HG03097 (cell line): ENCODE data around the gene NDUFV2.
"Not testable (repeated sequence)": the region's sequence is repeated elsewhere in the genome, so short reads cannot be mapped to it uniquely, and the experiment has no call there.

Experiments
- ATAC-seq: cut with Tn5 transposase; IDR thresholded peaks from one replicate; pipeline ENCODE4 v1.9.1; 2021; ENCODE audit not compliant: unreplicated experiment, low FRiP score

Gene NDUFV2

DNA sequence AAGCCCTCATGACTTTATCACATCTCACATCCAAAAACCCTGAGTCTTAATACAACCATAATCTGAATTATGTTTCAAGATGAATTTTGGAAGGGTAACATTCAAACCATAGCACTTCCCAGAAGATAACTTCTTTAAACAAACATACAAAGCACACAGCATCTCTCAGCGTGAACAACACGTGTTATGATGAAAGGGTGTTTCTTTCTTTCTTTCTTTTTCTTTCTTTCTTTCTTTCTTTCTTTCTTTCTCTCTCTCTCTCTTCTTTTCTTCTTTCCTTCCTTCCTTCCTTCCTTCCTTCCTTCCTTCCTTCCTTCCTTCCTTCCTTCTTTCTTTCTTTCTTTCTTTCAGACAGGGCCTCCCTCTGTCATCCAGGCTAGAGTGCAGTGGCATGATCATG, 13.8 kb upstream of the NDUFV2 start:
- not testable (repeated sequence) for ATAC-seq

DNA sequence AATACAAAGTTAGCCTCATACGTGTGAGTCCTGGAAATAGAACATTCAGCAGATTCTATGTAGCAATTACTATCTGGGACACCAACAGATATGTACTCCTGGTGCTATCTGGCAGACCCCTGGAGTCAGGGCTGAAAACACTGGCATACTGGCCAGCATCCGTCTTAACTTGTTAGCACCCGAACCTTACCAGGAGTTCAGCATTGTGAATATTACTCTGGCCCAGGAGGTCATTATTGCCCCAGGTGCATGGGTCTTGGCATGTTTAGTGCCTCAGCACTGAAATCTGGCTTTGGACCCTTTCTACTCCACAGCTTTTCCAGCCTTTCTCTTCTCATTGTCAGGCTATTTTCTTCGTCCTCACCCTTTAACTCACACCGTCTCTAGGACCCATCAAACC, 11.9 kb upstream of the NDUFV2 start:
- no peak for ATAC-seq

DNA sequence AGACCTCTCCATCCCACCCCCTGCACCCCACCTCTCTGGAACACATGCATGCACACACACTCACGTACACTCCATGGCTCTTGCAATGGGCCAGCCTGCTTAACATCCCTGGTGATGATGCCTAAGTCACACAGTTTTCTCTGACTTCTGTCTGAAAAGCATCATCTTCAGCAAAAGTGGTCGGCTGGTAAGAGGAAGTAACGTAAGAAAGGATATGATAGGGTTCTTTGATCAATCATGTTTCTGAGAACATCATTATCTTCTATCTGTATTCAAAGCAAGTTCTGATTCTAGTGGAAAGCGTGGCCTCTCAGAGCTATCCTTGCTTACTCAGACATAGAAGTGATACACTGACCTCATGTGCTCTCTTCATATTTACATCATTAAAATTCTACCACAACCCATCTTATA, 11.4 kb upstream of the NDUFV2 start:
- ATAC-seq: no peak

DNA sequence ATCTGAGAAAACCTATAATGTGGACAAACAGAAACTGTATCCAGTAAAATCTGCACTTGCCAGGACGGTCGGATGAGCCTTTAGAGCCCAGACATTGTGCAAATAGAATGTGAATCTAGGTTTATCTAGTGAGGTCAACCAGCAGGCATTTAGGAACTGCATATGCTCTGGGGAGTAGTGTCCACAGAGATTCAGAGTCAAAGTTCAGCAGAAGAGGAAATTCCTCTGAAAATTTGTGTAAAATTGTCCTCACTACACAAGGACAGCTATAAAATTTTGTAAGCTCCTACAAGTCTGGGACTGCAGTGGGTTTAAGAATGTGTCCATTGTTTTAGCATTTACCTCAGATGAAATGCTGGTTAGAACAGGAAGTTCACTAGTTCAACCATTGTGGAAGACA, 9.8 kb upstream of the NDUFV2 start:
- ATAC-seq: no peak

DNA sequence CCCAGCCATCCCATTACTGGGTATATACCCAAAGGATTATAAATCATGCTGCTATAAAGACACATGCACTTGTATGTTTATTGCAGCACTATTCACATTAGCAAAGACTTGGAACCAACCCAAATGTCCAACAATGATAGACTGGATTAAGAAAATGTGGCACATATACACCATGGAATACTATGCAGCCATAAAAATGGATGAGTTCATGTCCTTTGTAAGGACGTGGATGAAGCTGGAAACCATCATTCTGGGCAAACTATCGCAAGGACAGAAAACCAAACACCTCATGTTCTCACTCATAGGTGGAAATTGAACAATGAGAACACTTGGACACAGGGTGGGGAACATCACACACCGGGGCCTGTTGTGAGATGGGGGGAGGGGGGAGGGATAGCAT, 9.4 kb upstream of the NDUFV2 start:
- not testable (repeated sequence) for ATAC-seq

DNA sequence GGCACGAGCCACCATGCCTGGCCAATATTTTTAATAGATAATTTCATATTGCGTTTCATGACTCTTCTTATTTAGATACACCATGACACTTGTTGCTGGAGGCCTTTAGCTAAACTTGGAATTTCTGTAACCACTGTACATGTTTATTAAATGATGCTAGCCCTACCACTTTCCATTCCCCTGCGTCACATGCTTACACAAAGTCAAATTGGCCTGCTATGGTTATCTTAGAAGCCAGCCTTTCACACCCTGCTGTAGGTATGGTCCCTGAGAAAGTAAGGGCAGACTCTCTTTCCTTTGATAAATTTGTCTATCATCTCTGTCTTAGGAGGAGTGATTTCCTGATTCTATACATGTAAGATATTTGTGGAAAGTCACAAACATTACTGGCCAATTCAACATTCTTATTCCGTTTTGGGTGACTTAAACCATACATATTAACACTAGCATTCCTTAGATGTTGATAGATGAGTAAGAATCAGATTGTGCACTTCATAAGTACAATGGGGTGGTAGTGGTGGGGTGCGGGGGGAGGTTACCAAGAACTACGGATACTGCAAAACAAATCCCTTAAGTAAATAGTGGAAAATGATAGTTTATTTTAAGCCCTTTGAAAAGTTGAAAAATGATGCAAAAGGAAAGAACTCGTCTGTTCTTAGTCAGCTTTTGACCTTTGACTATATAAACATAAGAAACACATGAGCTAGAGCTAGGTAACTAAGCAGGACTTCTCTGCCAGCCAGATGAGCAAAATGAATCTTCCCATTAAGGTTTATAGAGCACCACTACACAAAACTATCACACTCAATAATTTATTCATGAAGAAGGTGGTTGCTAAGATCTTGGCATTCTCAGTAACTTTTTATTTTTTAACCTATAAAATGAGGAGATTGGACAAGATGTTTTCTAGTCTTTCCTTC, 7.9 kb upstream of the NDUFV2 start:
- ATAC-seq: no peak

DNA sequence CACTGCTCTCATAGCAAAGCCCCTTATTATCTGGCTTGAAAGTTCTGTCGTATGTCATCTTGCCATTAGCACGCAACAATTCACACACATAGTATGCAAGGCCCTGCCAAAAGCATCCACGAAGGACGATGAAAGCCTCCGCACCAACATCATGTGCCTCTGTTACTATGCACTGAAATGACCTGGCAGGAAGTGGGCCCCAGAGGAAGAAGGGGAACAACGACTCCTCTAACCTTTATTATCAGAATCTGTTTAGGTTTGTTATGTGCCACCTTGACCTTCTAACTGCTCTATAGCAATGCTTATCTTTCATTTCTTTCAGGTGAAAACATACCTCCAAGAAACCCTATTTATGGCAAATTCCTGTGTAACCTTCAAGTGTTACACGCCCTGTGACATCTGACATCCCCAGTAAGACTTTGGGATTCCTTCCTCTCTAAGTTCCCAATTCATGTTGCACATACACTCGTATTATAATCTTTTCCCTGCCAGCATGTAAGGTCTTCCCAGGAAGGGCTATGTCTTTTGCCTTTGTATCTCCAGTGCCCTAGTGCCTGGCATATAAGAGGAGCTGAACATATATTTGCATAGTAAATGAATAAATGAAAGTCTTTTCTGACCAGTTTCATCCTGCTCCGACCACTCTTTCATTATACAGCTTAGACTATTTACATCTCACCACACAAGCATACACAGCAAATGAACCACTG, 7.0 kb upstream of the NDUFV2 start:
- ATAC-seq: peak; percentile 59

DNA sequence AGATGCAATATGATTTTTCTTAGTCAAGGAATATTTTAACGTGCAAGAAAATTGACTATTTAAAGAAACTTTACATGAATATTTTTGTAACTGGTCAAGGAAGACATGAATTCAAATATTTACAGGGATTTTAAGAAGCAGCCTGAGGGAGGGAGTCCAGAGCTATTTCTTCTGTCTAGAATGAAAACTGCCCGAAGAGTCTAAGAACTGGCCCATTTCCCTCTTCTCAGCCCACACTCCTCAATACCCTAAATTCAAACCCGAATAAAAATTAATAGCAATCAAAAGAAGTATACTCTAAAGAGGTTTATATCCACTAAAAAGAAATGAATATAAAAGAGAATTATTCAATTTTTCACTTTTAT, 6.5 kb upstream of the NDUFV2 start:
- ATAC-seq: no peak

DNA sequence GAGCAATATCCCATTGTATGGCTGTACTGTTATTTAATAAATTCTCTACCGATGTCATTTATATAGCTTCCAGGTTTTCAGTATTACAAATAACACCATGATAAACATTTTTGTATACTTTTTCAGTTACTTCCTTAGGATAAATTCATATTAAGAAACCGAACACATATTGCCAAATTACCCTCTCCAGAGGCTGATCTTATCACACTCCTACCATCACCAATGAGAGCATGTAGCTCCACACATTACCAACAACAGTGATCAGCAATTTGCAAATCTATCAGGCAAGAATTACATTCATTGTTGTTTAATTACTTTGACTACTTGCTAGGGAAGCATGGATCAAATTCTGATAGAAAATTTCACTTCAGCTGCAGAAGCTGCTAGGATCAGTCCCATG, 5.8 kb upstream of the NDUFV2 start:
- ATAC-seq: no peak

DNA sequence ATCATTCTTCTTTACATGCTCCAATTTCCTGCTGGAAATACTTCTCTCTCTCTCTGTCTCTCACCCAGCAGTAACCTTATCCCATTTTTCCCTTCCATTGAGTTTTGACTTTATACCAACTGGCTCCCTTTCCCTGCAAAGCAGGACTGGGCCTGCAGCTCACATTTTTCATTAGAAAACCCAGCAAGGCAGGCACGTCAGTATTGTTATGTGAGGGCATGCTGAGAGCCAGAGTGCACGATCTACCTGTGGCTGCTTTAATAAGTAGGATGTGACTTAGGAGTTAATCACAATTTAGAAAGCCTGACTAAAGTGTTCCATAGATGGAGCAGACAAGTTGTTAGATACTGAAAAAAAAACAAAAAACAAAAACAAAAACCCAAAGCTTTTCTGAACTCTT, 5.2 kb upstream of the NDUFV2 start:
- ATAC-seq: no peak

DNA sequence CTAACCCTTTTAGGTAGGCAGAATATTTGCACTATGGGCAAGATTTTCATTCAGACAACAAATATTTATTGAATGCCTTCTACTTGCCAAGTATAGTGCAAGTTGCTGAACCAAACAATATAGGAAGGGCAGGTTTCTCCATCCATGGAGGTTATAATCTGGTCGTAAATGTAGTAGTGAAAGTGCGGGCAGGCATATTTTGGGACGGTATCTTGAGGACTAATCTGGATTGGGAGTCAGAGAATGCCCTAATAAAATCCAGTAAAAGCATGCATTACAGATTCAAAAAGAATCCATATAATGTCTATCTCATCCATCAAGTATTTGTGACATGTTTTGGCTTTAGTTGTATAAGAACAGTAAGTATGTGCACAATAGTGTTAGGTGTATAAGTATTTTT, 1.7 kb upstream of the NDUFV2 start:
- no peak for ATAC-seq

DNA sequence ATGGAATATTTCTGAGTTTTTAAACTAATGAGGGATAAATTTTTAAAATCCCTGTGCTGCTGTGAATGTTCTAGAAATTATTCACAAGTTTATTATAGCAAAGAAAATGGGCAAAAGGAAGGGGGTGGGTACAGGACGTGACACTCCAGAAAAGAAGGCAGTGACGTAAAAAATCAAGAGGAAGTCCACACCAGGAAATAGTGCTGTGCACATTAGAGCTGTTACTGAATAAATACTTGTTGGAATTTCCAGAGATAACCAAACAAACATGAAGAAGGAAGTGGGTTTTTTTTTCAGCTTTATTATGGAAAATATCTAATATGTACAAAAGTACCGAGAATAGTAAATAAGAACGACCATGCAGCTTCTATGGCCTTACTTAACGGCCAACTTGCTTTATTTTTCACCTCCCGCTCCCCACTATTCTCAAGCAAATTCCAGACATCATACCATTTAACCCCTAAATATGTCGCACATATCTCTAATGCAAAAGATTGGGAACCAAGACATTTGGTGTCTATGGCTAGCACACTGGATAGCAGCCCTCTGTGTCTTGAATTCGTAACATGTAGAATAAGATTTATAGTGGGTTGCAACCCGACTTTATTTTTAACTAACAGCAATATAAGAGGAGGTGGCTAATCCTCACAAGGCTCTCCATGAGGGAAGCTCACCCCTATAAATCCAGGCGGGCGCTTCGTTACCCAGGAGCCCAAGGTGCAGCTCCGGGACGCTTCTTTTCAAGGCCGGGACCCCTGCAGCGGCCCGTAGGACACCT, 580 bp upstream of the NDUFV2 start:
- no peak for ATAC-seq

DNA sequence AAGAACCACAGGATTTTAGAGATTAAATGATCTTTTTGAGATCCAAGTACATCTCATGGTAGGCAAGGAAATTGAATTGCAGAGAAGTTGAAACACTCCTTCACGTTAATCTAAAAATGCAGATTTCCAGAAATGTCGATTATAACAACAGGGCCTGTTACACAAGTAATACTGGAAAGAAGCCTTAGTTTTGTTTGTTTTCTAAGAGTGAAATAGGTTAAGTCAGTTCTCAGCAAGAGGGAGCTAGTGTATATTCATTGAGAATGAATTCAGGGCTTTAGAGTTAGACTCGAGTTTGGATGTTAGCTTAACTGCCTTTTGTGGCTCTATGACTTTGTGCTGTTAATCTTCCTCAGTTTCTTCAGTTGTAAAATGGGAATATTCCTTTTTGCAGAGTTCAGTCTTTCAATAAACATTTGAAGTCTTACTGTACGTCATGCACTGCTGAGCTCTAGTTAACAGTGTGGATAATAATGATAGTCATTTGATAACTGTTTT, 926 bp downstream of the NDUFV2 start:
- ATAC-seq: no peak

DNA sequence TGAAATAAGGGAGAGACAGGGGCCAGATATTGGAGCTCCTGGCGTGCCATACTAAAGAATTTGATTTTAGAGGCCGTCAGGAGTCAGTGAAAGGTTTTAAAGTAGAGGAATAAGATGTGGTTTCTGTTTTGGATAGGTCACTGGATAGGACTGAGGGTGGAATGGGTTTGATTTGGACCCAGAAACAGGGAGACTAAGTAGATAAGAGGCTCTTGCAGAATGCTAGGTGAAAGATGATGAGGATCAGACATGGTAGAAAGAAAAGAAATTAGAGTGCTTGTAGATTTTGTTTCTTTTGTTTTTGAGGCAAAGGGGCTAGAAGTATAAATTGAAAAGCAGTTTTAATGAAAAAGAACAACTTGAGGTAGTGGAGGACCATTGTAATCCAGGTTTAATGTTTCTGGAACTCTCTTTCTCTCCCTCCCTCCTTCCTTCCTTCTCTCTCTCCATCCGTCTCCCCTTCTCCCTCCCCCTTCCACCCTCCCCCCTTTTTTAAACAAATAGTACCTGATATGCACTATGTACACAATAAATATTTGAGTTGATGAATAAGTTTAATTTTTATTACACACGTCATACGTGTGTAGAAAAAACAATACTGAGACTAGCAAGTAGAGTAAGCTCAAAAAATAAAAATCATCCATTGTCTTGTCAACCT, 1.9 kb downstream of the NDUFV2 start:
- ATAC-seq: no peak

DNA sequence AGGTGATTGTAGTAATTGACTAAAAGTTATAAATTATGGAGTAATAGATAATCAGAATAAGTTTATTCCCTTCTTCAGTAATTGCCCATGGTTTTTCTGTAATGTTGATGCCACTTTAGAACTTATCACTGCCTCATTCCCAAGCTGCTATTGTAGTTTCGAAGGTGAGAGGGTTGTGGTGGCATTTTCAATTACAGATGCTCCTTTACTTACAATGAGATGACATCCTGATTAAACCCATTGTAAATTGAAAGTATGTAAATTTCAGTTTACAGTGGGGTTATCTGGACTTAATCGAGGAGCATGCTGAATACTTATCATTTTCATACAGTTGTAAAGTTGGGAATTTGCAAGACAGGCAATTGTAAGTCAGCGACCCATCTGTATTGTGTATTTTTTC, 2.9 kb downstream of the NDUFV2 start:
- no peak for ATAC-seq

DNA sequence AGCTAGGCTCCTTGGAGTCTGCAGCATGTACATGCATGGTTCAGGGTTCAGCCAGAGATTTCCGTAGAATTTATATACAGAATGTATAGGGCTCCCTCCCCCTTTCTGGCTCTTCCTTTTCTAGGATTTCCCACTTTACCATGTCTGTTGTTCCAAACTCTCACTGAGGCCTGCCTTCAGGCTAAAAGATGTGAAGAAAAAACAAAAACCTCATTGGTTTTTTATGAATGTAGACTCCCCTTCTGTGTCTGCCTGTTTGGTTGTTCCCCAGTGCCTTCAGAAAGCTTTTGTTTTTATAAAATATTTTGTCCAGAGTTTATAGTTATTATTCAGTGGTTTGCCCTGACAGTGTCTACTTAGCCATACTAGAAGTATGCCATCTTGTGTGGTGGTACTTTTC, 3.6 kb downstream of the NDUFV2 start:
- no peak for ATAC-seq

DNA sequence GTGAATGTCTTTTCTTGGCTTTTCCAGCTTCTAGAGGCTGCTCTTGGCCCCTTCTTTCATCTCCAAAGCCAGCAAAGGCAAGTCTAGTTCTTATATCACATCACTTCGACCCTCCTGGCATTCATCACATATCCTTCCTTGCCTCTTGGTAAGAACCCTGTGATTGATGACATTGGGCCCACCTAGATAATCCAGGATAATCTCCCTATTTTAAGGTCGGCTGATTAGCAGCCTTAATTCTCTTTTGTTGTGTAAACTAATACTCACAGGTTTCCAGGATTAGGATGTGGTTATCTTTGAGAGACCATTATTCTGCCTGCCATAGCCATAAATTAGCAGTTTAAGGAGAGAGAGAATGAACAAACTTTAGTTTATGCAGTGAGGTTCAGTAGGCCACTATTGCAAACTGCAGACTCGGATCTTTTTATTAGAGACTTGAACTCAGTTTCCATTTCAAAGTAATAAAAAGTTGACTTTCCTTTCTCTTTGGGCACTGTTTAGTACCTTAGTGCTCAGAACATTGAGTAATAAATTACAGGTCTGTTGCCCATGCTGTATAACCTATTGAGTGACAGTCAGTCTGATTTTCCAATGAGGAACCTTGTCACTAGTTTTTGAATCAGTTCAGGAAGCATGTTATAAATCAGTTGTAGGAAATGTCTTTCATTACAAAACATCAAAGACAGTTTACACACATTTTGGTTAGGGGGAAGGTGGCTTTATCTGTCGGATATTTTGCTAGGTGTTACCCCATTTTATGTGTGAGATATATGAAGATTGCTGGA, 4.5 kb downstream of the NDUFV2 start:
- ATAC-seq: no peak

DNA sequence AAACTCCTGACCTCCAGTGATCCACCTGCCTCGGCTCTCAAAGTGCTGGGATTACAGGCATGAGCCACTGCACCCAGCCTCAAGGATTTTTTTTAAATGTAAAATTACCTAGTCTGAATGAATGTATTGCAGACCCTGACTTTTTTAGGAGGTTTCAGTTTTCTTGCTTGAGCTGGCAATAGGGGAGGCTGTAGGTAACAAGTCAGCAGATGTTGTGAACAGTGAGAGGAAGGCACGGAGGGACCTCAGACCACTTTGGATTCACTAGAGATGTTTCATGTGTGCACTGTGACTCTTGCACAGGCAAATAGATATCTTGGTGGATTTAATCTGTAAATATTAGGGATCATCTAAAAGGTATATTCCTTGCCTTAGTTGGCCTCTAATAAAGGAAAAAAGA, 6.4 kb downstream of the NDUFV2 start:
- no peak for ATAC-seq

DNA sequence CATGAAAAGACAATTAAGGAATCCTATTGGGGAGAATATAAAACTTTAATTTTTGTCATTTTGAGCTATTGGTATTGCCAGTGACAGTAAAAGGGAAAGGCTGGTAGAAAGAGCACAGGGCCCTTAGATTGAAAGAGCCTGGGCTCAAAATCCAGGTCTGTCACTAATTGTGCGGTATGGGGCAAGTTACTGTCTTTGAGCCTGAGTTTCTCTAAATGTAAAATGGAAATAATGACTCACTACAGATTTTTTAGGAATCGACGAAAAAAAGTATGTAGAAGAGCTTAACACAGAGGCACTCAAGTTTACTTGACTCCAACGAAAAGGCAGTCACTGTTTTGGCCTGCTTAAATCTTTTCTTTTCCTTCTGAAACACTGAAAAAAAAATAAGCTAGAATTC, 7.0 kb downstream of the NDUFV2 start:
- ATAC-seq: no peak
